Glutamatergic neuron (in vitro differentiated cells): Measurements from ENCODE around the gene MAP4K5. TPM values are rescaled to one million over a fixed set of nuclear protein-coding genes. Genes with fewer than 3 reads are reported as not detected.

Experiments
- DNase-seq: peaks from one replicate; pipeline ENCODE4 v3.0.0; 2022
- H3K27ac Mint-ChIP-seq: one replicate; pipeline ENCODE4 v1.8.0; 2020; ENCODE audit warnings: mild to moderate bottlenecking, mixed read lengths, inconsistent platforms; ENCODE audit not compliant: unreplicated experiment
- H3K27me3 Mint-ChIP-seq: one replicate; pipeline ENCODE4 v1.8.0; 2020; ENCODE audit warnings: mild to moderate bottlenecking, moderate library complexity, mixed read lengths, inconsistent platforms; ENCODE audit not compliant: unreplicated experiment
- H3K36me3 Mint-ChIP-seq: one replicate; pipeline ENCODE4 v1.8.0; 2020; ENCODE audit warnings: mild to moderate bottlenecking, mixed read lengths, inconsistent platforms; ENCODE audit not compliant: unreplicated experiment
- H3K4me1 Mint-ChIP-seq: one replicate; pipeline ENCODE4 v1.8.0; 2020; ENCODE audit warnings: mild to moderate bottlenecking, low read depth, mixed read lengths, inconsistent platforms; ENCODE audit not compliant: unreplicated experiment
- H3K4me3 Mint-ChIP-seq: one replicate; pipeline ENCODE4 v1.8.0; 2020; ENCODE audit warnings: mild to moderate bottlenecking, mixed read lengths, inconsistent platforms; ENCODE audit not compliant: unreplicated experiment
- H3K9me3 Mint-ChIP-seq: one replicate; pipeline ENCODE4 v1.8.0; 2020; ENCODE audit warnings: mild to moderate bottlenecking, moderate library complexity, mixed read lengths, inconsistent platforms; ENCODE audit not compliant: unreplicated experiment
- CTCF ChIP-seq: fragments of 200-600 bp; sonication (generic); IDR thresholded peaks from one replicate; pipeline ENCODE4 v1.5.0; 2021; ENCODE audit not compliant: partially characterized antibody, unreplicated experiment
- total RNA-seq: library from RNA; stranded (reverse); fragmentation: NEBNext Ultra II Directional; extraction: Animal tissue kit (Norgen Biotek cat#: 25700); gene quantifications from one replicate; pipeline ENCODE4 v1.2.1, GENCODE V29; 2021; ENCODE audit not compliant: unreplicated experiment

MAP4K5 gene
- total RNA-seq, 1 donor from 2014 or later: 99.5 TPM

GRCh38 chr14:50488521-50488920 lies 43.8 kb downstream of the MAP4K5 start:
- no peak overlapping the region for H3K27ac Mint-ChIP-seq
- TF ChIP-seq CTCF: no peak
- H3K9me3 Mint-ChIP-seq: no peaks in the 10 kb centered on the region
- H3K27me3 Mint-ChIP-seq: no peaks in the 10 kb centered on the region
- no peak overlapping the region for H3K4me3 Mint-ChIP-seq
- DNase-seq: no peak
- no peaks in the 10 kb centered on the region for H3K36me3 Mint-ChIP-seq
- peaks cover 2% of the 10 kb centered on the region for H3K4me1 Mint-ChIP-seq

DNA sequence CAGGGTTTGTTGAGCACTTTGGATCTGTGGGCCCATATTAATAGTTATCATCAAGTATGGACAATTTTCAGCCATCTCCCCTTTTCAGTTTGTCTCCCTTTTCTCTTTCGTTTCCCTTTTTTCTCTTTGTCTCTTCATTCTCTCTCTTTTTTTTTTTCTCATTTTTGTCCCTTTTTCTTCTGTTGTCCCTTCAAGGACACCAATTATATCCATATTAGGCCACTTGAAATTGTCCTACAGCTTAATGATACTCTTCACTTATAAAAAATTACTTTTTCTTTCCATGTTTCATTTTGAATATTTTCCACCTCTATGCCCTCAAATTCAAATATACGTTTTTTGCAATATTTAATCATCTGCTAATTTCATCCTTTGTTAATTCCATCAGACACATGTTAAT lies 53.3 kb downstream of the MAP4K5 start:
- Mint-ChIP-seq H3K4me3 (no peak overlapping the region), H3K36me3 (no peaks in the 10 kb centered on the region), H3K9me3 (no peaks in the 10 kb centered on the region), H3K27me3 (no peaks in the 10 kb centered on the region), H3K27ac (no peak overlapping the region), H3K4me1 (no peaks in the 10 kb centered on the region)
- DNase-seq: no peak
- TF ChIP-seq CTCF: no peak

GRCh38 chr14:50477760-50478159 lies 54.6 kb downstream of the MAP4K5 start:
- no peak for TF ChIP-seq CTCF
- no peaks in the 10 kb centered on the region for H3K36me3 Mint-ChIP-seq
- H3K9me3 Mint-ChIP-seq: no peaks in the 10 kb centered on the region
- no peak overlapping the region for H3K27ac Mint-ChIP-seq
- no peaks in the 10 kb centered on the region for H3K4me1 Mint-ChIP-seq
- no peaks in the 10 kb centered on the region for H3K27me3 Mint-ChIP-seq
- no peak overlapping the region for H3K4me3 Mint-ChIP-seq
- DNase-seq: no peak

DNA sequence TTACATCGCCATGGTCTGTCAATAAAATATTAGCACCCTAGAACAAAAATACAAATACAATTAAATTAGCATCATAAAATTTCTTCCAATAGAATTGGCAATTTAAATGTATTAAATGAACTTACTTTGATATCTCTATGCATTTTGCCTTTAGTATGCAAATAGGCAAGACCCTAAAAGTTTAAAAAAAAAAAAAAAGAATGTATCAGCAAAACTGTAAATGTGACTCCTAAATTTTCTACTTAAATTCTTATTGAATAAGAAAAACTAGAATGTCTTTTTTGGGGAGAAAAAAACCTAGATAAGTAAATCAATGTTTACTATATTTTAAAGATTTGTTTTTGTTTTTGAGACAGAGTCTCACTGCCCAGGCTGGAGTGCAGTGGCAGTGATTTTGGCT lies 56.2 kb downstream of the MAP4K5 start:
- H3K4me3 Mint-ChIP-seq: no peak overlapping the region
- no peak for DNase-seq
- no peak overlapping the region for H3K27ac Mint-ChIP-seq
- no peaks in the 10 kb centered on the region for H3K27me3 Mint-ChIP-seq
- TF ChIP-seq CTCF: no peak
- H3K4me1 Mint-ChIP-seq: no peaks in the 10 kb centered on the region
- no peaks in the 10 kb centered on the region for H3K9me3 Mint-ChIP-seq
- peaks cover 12% of the 10 kb centered on the region for H3K36me3 Mint-ChIP-seq

GRCh38 chr14:50475460-50475859 lies 56.9 kb downstream of the MAP4K5 start:
- TF ChIP-seq CTCF: no peak
- peaks cover 14% of the 10 kb centered on the region for H3K36me3 Mint-ChIP-seq
- no peaks in the 10 kb centered on the region for H3K4me1 Mint-ChIP-seq
- no peaks in the 10 kb centered on the region for H3K9me3 Mint-ChIP-seq
- DNase-seq: no peak
- no peaks in the 10 kb centered on the region for H3K27me3 Mint-ChIP-seq
- no peak overlapping the region for H3K4me3 Mint-ChIP-seq
- H3K27ac Mint-ChIP-seq: no peak overlapping the region
